Keratinocyte (primary cell): Measurements from ENCODE around the gene CLEC3B. TPM values are rescaled to one million over a fixed set of nuclear protein-coding genes. Genes with fewer than 3 reads are reported as not detected.

Source experiments
- DNase-seq: peaks from one replicate; pipeline ENCODE4 v3.0.0-alpha.2; 2011; ENCODE audit warnings: low read depth, missing footprints, low spot score
- FAIRE-seq: peaks from 2 replicates; lab custom pipeline; 2011; peaks lifted over from hg19 to GRCh38; lab: Jason Lieb, UNC
- H2AFZ ChIP-seq: 2 replicates; pipeline ENCODE4 v1.6.0; 2012; ENCODE audit warnings: low read length, control low read depth, inconsistent platforms; ENCODE audit not compliant: control insufficient read depth
- H3K27ac ChIP-seq: 2 replicates; pipeline ENCODE4 v1.5.1; 2011; ENCODE audit warnings: low read length; ENCODE audit not compliant: control insufficient read depth, insufficient read depth
- H3K27me3 ChIP-seq: 3 replicates; pipeline ENCODE4 v1.6.0; 2011; ENCODE audit warnings: low read length; ENCODE audit not compliant: control insufficient read depth, insufficient read depth; ENCODE audit errors: extremely low read depth
- H3K36me3 ChIP-seq, 2 experiments: 2 replicates in 1 of 2; 3 replicates in 1 of 2; pipeline ENCODE4 v1.5.1; 2011; ENCODE audit warnings: low read length in 2 of 2, mild to moderate bottlenecking in 1 of 2; ENCODE audit not compliant: control insufficient read depth in 2 of 2, insufficient read depth in 2 of 2; ENCODE audit errors: extremely low read depth in 1 of 2
- H3K4me1 ChIP-seq: 3 replicates; pipeline ENCODE4 v1.5.1; 2011; ENCODE audit warnings: low read length; ENCODE audit not compliant: control insufficient read depth, insufficient read depth; ENCODE audit errors: extremely low read depth
- H3K4me2 ChIP-seq: 3 replicates; pipeline ENCODE4 v1.6.0; 2011; ENCODE audit warnings: low read depth, low read length; ENCODE audit not compliant: control insufficient read depth, insufficient read depth; ENCODE audit errors: extremely low read depth
- H3K4me3 ChIP-seq, 3 experiments: fragments of 200-600 bp in 1 of 3; sonication (generic) in 1 of 3; 2 replicates in 2 of 3; 3 replicates in 1 of 3; pipeline ENCODE4 v1.5.1; 2011 to 2016; ENCODE audit warnings: low read length in 3 of 3, mild to moderate bottlenecking in 3 of 3, control low read depth in 2 of 3, inconsistent platforms in 1 of 3, low read depth in 1 of 3, mixed read lengths in 1 of 3, mixed run types in 1 of 3, moderate library complexity in 1 of 3; ENCODE audit not compliant: control insufficient read depth in 2 of 3, insufficient read depth in 2 of 3; ENCODE audit errors: extremely low read depth in 1 of 3
- H3K79me2 ChIP-seq: 2 replicates; pipeline ENCODE4 v1.6.0; 2012; ENCODE audit warnings: low read length; ENCODE audit not compliant: control insufficient read depth, insufficient read depth
- H3K9ac ChIP-seq: 3 replicates; pipeline ENCODE4 v1.6.0; 2011; ENCODE audit warnings: low read length; ENCODE audit not compliant: control insufficient read depth, insufficient read depth; ENCODE audit errors: extremely low read depth
- H3K9me1 ChIP-seq: 3 replicates; pipeline ENCODE4 v1.6.0; 2011; ENCODE audit warnings: low read length; ENCODE audit not compliant: control insufficient read depth, insufficient read depth; ENCODE audit errors: extremely low read depth
- H3K9me3 ChIP-seq: 2 replicates; pipeline ENCODE4 v1.5.1; 2012; ENCODE audit warnings: low read depth, low read length; ENCODE audit not compliant: control insufficient read depth
- H4K20me1 ChIP-seq: 3 replicates; pipeline ENCODE4 v1.6.0; 2011; ENCODE audit warnings: low read length; ENCODE audit not compliant: control insufficient read depth, insufficient read depth; ENCODE audit errors: extremely low read depth
- CTCF ChIP-seq, 3 experiments: IDR thresholded peaks in 1 of 3; conservative IDR thresholded peaks in 1 of 3; optimal IDR thresholded peaks in 1 of 3; 2 replicates in 2 of 3; 3 replicates in 1 of 3; pipeline versions ENCODE3 to v1.5.1; 2011; ENCODE audit warnings: low read length in 3 of 3, mild to moderate bottlenecking in 3 of 3, moderate library complexity in 2 of 3, control low read depth in 1 of 3, inconsistent platforms in 1 of 3; ENCODE audit not compliant: insufficient read depth in 2 of 3; ENCODE audit errors: extremely low read depth in 1 of 3
- EZH2 ChIP-seq: IDR thresholded peaks from one replicate; pipeline ENCODE4 v1.6.1; 2012; ENCODE audit warnings: inconsistent platforms, mild to moderate bottlenecking, low read length, moderate library complexity
- dilution Hi-C: fragments of 300-500 bp; cut with MboI; formaldehyde crosslinking; loops from one replicate; pipeline ENCODE4 v1.7.0; 2020; ENCODE audit warnings: low sequenced_read_pairs; ENCODE audit not compliant: extremely low pct_ligation_motif_present
- polyA plus RNA-seq, 5 experiments: library from polyadenylated mRNA; depleted of rRNA in 3 of 5; stranded (reverse) in 3 of 5; stranded (forward) in 1 of 5; unstranded in 1 of 5; fragments of >200 nt; gene quantifications; 1 replicate in 1 of 5; 2 replicates in 3 of 5; 3 replicates in 1 of 5; pipeline versions ENCODE4 v1.2.1 to v1.2.3, GENCODE V29; 2011 to 2012; ENCODE audit warnings: missing spikeins in 2 of 5, low read depth in 1 of 5, low replicate concordance in 1 of 5

The CLEC3B gene
- polyA plus RNA-seq, 1 donor (not counting 4 experiments of a cell fraction or from before 2014, with no cell fraction given), result not detected

DNA sequence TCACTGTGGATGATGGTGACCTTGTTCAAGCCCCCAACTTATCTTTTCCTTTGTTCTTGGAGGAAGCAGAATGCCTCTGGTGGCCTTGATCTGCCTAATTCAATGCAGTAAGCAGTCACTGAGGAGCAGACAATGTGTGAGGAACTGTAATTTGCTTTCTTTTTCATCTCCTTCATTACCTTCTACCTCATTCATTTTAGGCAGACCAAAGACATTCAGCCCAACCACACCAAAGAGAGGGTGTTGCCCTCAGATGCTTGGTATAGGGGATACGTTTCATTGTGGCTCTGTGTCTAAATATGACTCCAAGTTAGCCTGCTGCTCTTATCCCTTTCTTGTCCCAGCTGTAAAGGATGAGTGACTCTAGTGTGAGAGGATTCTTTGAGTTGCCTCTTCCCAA, 34.8 kb upstream of the CLEC3B start:
- Histone ChIP-seq H2AFZ (no peak overlapping the region), H3K9me1 (peaks cover 5% of the 10 kb centered on the region), H3K4me3 (no peak overlapping the region), H3K9ac (no peak overlapping the region), H3K27ac (no peak overlapping the region), H4K20me1 (no peaks in the 10 kb centered on the region), H3K4me2 (no peak overlapping the region), H3K79me2 (peaks cover 45% of the 10 kb centered on the region), H3K27me3 (no peaks in the 10 kb centered on the region), H3K36me3 (peaks cover 12 to 30% of the 10 kb centered on the region in 2 experiments), H3K4me1 (peaks cover 39% of the 10 kb centered on the region), H3K9me3 (no peaks in the 10 kb centered on the region)
- FAIRE-seq, result no peak
- TF ChIP-seq EZH2 (no peak), CTCF (optimal IDR thresholded peaks at IDR 0.05 in 1 of 3, IDR thresholded peaks at IDR 0.05 in 1 of 3, conservative IDR thresholded peaks at IDR 0.05 in 1 of 3; ENCODE audit: extremely low read depth in 1 of 3, insufficient read depth in 2 of 3, low read length in 3 of 3) (no peak)
- dilution Hi-C loops, result no loop called here
- DNase-seq, result no peak

GRCh38 chr3:44992555-44993470, 33.3 kb upstream of the CLEC3B start:
- no peaks in the 10 kb centered on the region for H3K27me3 ChIP-seq
- dilution Hi-C loops, result no loop called here
- peak overlapping the region; percentile 57 for H2AFZ ChIP-seq
- peak overlapping the region; percentile 70 for H3K9ac ChIP-seq
- peaks cover 15 to 40% of the 10 kb centered on the region in 2 experiments for H3K36me3 ChIP-seq
- H3K27ac ChIP-seq, result peak overlapping the region; percentile 98
- peaks cover 39% of the 10 kb centered on the region for H3K4me1 ChIP-seq
- H3K9me3 ChIP-seq, result no peaks in the 10 kb centered on the region
- peak; percentile 82 for DNase-seq
- FAIRE-seq, result peak; percentile 91
- no peaks in the 10 kb centered on the region for H4K20me1 ChIP-seq
- peaks cover 5% of the 10 kb centered on the region for H3K9me1 ChIP-seq
- peak overlapping the region in 1 of 3 experiments; percentile 9 for H3K4me3 ChIP-seq
- peak overlapping the region; percentile 82 for H3K4me2 ChIP-seq
- TF ChIP-seq CTCF (optimal IDR thresholded peaks at IDR 0.05 in 1 of 3, IDR thresholded peaks at IDR 0.05 in 1 of 3, conservative IDR thresholded peaks at IDR 0.05 in 1 of 3; ENCODE audit: extremely low read depth in 1 of 3, insufficient read depth in 2 of 3, low read length in 3 of 3) (peak; percentile 87 to 95 (median 87)), EZH2 (no peak)
- peaks cover 32% of the 10 kb centered on the region for H3K79me2 ChIP-seq
